ENCODE data around the gene FOSL1. TPM values are rescaled to one million over a fixed set of nuclear protein-coding genes. Genes with fewer than 3 reads are reported as not detected.
A peak's percentile ranks its signal among the peaks of the same experiment; 100 is the strongest.

FOSL1 gene
- total RNA-seq, 1 donor from 2014 or later, result 31.7 TPM

GRCh38 chr11:65882120-65883057, 17.8 kb downstream of the FOSL1 start:
- H3K27ac Mint-ChIP-seq, result no peak overlapping the region
- no peaks in the 10 kb centered on the region for H3K9me3 Mint-ChIP-seq
- H3K4me3 Mint-ChIP-seq, result no peak overlapping the region
- DNase-seq (ENCODE audit: low spot score), result no peak
- no peaks in the 10 kb centered on the region for H3K27me3 Mint-ChIP-seq (ENCODE audit: insufficient read depth)
- intact Hi-C loops (cut with micrococcal nuclease), result no loop called here
- H3K36me3 Mint-ChIP-seq (ENCODE audit: low read depth), result peaks cover 27% of the 10 kb centered on the region
- peaks cover 50% of the 10 kb centered on the region for H3K4me1 Mint-ChIP-seq (ENCODE audit: low read depth)

GRCh38 chr11:65880844-65881421, 19.3 kb downstream of the FOSL1 start:
- H3K36me3 Mint-ChIP-seq (ENCODE audit: low read depth), result peaks cover 20% of the 10 kb centered on the region
- peak overlapping the region; percentile 86 for H3K27ac Mint-ChIP-seq
- H3K9me3 Mint-ChIP-seq, result no peaks in the 10 kb centered on the region
- intact Hi-C loops (cut with micrococcal nuclease), result no loop called here
- no peaks in the 10 kb centered on the region for H3K27me3 Mint-ChIP-seq (ENCODE audit: insufficient read depth)
- no peak overlapping the region for H3K4me3 Mint-ChIP-seq
- H3K4me1 Mint-ChIP-seq (ENCODE audit: low read depth), result peaks cover 43% of the 10 kb centered on the region
- no peak for DNase-seq (ENCODE audit: low spot score)

- H3K36me3 Mint-ChIP-seq (ENCODE audit: low read depth), result peaks cover 14% of the 10 kb centered on the region
- no peak overlapping the region for H3K4me3 Mint-ChIP-seq
- no peak overlapping the region for H3K27ac Mint-ChIP-seq
- no peak for DNase-seq (ENCODE audit: low spot score)
- no peaks in the 10 kb centered on the region for H3K9me3 Mint-ChIP-seq
- H3K4me1 Mint-ChIP-seq (ENCODE audit: low read depth), result peaks cover 36% of the 10 kb centered on the region
- intact Hi-C loops (cut with micrococcal nuclease), result no loop called here
- no peaks in the 10 kb centered on the region for H3K27me3 Mint-ChIP-seq (ENCODE audit: insufficient read depth)
Measured at GRCh38 chr11:65880027-65880426, 20.2 kb downstream of the FOSL1 start.

- no peaks in the 10 kb centered on the region for H3K9me3 Mint-ChIP-seq
- peaks cover 10% of the 10 kb centered on the region for H3K36me3 Mint-ChIP-seq (ENCODE audit: low read depth)
- intact Hi-C loops (cut with micrococcal nuclease), result no loop called here
- H3K27me3 Mint-ChIP-seq (ENCODE audit: insufficient read depth), result no peaks in the 10 kb centered on the region
- peak within 1 kb of the TSS; percentile 42 for H3K4me3 Mint-ChIP-seq
- peaks cover 31% of the 10 kb centered on the region for H3K4me1 Mint-ChIP-seq (ENCODE audit: low read depth)
- no peak for DNase-seq (ENCODE audit: low spot score)
- H3K27ac Mint-ChIP-seq, result peak within 1 kb of the TSS; percentile 86
Measured at GRCh38 chr11:65879617-65880016, 20.6 kb downstream of the FOSL1 start, which contains the start of gene CTSW. Gene CTSW, plus strand, starts transcription at chr11:65879837. Its CDS starts 18 bp downstream, at chr11:65879855.

- H3K27me3 Mint-ChIP-seq (ENCODE audit: insufficient read depth), result peaks cover 1% of the 10 kb centered on the region
- no peaks in the 10 kb centered on the region for H3K36me3 Mint-ChIP-seq (ENCODE audit: low read depth)
- H3K4me3 Mint-ChIP-seq, result peak overlapping the region; percentile 90
- no peaks in the 10 kb centered on the region for H3K9me3 Mint-ChIP-seq
- peak overlapping the region; percentile 72 for H3K27ac Mint-ChIP-seq
- DNase-seq (ENCODE audit: low spot score), result peak; percentile 97
- peaks cover 16% of the 10 kb centered on the region for H3K4me1 Mint-ChIP-seq (ENCODE audit: low read depth)
- intact Hi-C loops (cut with micrococcal nuclease), result loop anchor here (1.0 kb wide), 4 partner anchors 13 to 129 kb away; partner anchors contain the start of genes BANF1, C11orf68, DRAP1 and EIF1AD
Measured at GRCh38 chr11:65873318-65874156, 26.7 kb downstream of the FOSL1 start.

- peak within 1 kb of the TSS; percentile 90 for H3K4me3 Mint-ChIP-seq
- intact Hi-C loops (cut with micrococcal nuclease), result loop anchor here (1.0 kb wide), 4 partner anchors 12 to 130 kb away; partner anchors contain the start of genes BANF1, C11orf68, DRAP1 and EIF1AD
- H3K9me3 Mint-ChIP-seq, result no peaks in the 10 kb centered on the region
Measured at GRCh38 chr11:65872586-65873317, 27.4 kb downstream of the FOSL1 start, which contains the start of gene EFEMP2. Gene EFEMP2, minus strand, starts transcription at chr11:65872800. Its CDS starts 446 bp downstream, at chr11:65872354.

GRCh38 chr11:65871811-65872548, 28.2 kb downstream of the FOSL1 start:
- Mint-ChIP-seq H3K4me3 (peak overlapping the region; percentile 39), H3K27ac (no peak overlapping the region), H3K9me3 (no peaks in the 10 kb centered on the region), H3K4me1 (ENCODE audit: low read depth) (peaks cover 16% of the 10 kb centered on the region), H3K27me3 (ENCODE audit: insufficient read depth) (peaks cover 1% of the 10 kb centered on the region), H3K36me3 (ENCODE audit: low read depth) (peaks cover 4% of the 10 kb centered on the region)
- DNase-seq (ENCODE audit: low spot score), result no peak
- intact Hi-C loops (cut with micrococcal nuclease), result no loop called here

More at GRCh38 chr11:65872586-65873317, 27.4 kb downstream of the FOSL1 start, which contains the start of gene EFEMP2:
- Mint-ChIP-seq H3K27ac (peak within 1 kb of the TSS; percentile 72), H3K36me3 (ENCODE audit: low read depth) (no peaks in the 10 kb centered on the region), H3K27me3 (ENCODE audit: insufficient read depth) (peaks cover 1% of the 10 kb centered on the region), H3K4me1 (ENCODE audit: low read depth) (peaks cover 16% of the 10 kb centered on the region)
- no peak for DNase-seq (ENCODE audit: low spot score)

- Mint-ChIP-seq H3K4me3 (peak overlapping the region; percentile 2), H3K9me3 (no peaks in the 10 kb centered on the region), H3K36me3 (ENCODE audit: low read depth) (peaks cover 6% of the 10 kb centered on the region), H3K27me3 (ENCODE audit: insufficient read depth) (peaks cover 1% of the 10 kb centered on the region), H3K4me1 (ENCODE audit: low read depth) (peaks cover 16% of the 10 kb centered on the region), H3K27ac (no peak overlapping the region)
- no peak for DNase-seq (ENCODE audit: low spot score)
- intact Hi-C loops (cut with micrococcal nuclease), result no loop called here
Measured at GRCh38 chr11:65870706-65871681, 29.2 kb downstream of the FOSL1 start.

GRCh38 chr11:65870307-65870658, 29.9 kb downstream of the FOSL1 start:
- Mint-ChIP-seq H3K27ac (no peak overlapping the region), H3K27me3 (ENCODE audit: insufficient read depth) (peaks cover 1% of the 10 kb centered on the region), H3K4me1 (ENCODE audit: low read depth) (peaks cover 16% of the 10 kb centered on the region), H3K9me3 (no peaks in the 10 kb centered on the region), H3K36me3 (ENCODE audit: low read depth) (peaks cover 8% of the 10 kb centered on the region), H3K4me3 (no peak overlapping the region)
- DNase-seq (ENCODE audit: low spot score), result no peak
- intact Hi-C loops (cut with micrococcal nuclease), result no loop called here

- H3K27me3 Mint-ChIP-seq (ENCODE audit: insufficient read depth), result peaks cover 1% of the 10 kb centered on the region
- no peak for DNase-seq (ENCODE audit: low spot score)
- peaks cover 16% of the 10 kb centered on the region for H3K4me1 Mint-ChIP-seq (ENCODE audit: low read depth)
- no peak overlapping the region for H3K27ac Mint-ChIP-seq
- intact Hi-C loops (cut with micrococcal nuclease), result no loop called here
- H3K36me3 Mint-ChIP-seq (ENCODE audit: low read depth), result peaks cover 12% of the 10 kb centered on the region
- no peaks in the 10 kb centered on the region for H3K9me3 Mint-ChIP-seq
- H3K4me3 Mint-ChIP-seq, result no peak overlapping the region
Measured at GRCh38 chr11:65869643-65870306, 30.4 kb downstream of the FOSL1 start.

Data from activated T-helper 1 cell treated with anti-CD3 and anti-CD28 coated beads, Interleukin-12 subunit alpha, Interleukin-12 subunit beta, Interleukin-2, Interleukin-4 antibody, amounts not matched to agents 30 ng/mL and 10 ng/mL and 1 ng/mL, durations not matched to agents 14 hours and 24 hours and 36 hours (primary cell).